Measurements from ENCODE around the gene MISFA. TPM values are rescaled to one million over a fixed set of nuclear protein-coding genes. Genes with fewer than 3 reads are reported as not detected.

Gene MISFA
- total RNA-seq, 1 donor from 2014 or later, result 2.9 TPM

DNA sequence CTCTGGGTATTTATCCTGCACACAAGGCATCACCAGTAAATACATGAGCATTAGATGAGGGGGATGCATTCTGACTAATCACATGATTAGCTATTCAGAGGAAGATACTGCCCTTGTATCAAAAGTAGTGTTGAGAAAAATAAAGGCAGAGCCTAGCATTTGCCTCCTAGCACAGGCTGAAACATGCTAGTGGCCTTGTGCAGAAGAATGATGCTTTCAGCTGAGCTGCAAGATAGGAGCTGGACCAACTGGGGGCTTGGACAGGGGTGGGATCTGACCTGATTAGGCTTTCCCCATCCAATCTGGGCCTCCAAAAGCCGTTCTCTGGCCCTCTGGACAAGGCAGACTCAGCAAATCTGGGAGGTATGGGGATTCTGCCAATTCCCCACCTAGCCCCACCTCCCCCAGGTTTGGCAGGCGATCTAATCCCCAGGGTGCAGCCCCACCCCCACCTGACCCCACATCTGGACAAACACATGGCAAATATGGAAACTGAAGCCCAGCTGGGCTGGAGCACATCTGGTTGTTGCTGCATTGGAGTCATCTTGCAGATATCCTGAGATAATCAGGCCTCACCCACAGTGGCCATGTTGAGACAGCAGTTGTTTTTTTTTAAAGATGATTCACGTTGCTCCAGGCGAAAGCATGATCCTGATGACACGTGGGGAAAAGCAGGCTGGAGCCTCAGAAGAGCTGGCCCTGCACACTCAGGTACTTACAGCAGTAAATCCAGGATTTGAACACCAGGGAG is 4.4 kb upstream of the MISFA start:
- Mint-ChIP-seq H3K27ac (ENCODE audit: unreplicated experiment) (no peak overlapping the region), H3K27me3 (ENCODE audit: low read depth, unreplicated experiment) (no peaks in the 10 kb centered on the region), H3K4me3 (ENCODE audit: unreplicated experiment) (no peak overlapping the region), H3K36me3 (ENCODE audit: low read depth, unreplicated experiment) (peaks cover 5% of the 10 kb centered on the region), H3K4me1 (ENCODE audit: low read depth, unreplicated experiment) (peaks cover 7% of the 10 kb centered on the region), H3K9me3 (ENCODE audit: unreplicated experiment) (no peaks in the 10 kb centered on the region)
- H3K79me2 ChIP-seq (ENCODE audit: insufficient read depth, low read length), result peaks cover 46% of the 10 kb centered on the region
- no peaks in the 10 kb centered on the region for H4K20me1 ChIP-seq (ENCODE audit: insufficient read depth, low read length)
- H3K27ac ChIP-seq (ENCODE audit: low read depth, low read length), result no peak overlapping the region
- H3K4me1 ChIP-seq (ENCODE audit: insufficient read depth, low read length), result peaks cover under 1% of the 10 kb centered on the region
- H3K27me3 ChIP-seq (ENCODE audit: insufficient read depth, low read length), result no peaks in the 10 kb centered on the region
- no peak for DNase-seq (ENCODE audit: low read depth)
- H3K36me3 ChIP-seq (ENCODE audit: insufficient read depth, low read length), result no peaks in the 10 kb centered on the region
- no peak overlapping the region for H3K9ac ChIP-seq (ENCODE audit: low read length)
- H3K9me3 ChIP-seq (ENCODE audit: insufficient read depth, low read depth, low read length), result no peaks in the 10 kb centered on the region
- TF ChIP-seq, protein P1, sequence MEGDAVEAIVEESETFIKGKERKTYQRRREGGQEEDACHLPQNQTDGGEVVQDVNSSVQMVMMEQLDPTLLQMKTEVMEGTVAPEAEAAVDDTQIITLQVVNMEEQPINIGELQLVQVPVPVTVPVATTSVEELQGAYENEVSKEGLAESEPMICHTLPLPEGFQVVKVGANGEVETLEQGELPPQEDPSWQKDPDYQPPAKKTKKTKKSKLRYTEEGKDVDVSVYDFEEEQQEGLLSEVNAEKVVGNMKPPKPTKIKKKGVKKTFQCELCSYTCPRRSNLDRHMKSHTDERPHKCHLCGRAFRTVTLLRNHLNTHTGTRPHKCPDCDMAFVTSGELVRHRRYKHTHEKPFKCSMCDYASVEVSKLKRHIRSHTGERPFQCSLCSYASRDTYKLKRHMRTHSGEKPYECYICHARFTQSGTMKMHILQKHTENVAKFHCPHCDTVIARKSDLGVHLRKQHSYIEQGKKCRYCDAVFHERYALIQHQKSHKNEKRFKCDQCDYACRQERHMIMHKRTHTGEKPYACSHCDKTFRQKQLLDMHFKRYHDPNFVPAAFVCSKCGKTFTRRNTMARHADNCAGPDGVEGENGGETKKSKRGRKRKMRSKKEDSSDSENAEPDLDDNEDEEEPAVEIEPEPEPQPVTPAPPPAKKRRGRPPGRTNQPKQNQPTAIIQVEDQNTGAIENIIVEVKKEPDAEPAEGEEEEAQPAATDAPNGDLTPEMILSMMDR (IDR thresholded peaks at IDR 0.05; ENCODE audit: insufficient read depth, low read depth, low read length), result no peak
- no peak for TF ChIP-seq EZH2 (IDR thresholded peaks at IDR 0.05; ENCODE audit: insufficient read depth, low read length)
- H3K4me3 ChIP-seq (ENCODE audit: insufficient read depth, low read depth, low read length), result no peak overlapping the region
- H3K4me2 ChIP-seq (ENCODE audit: low read length), result no peak overlapping the region
- no peak for FAIRE-seq
- H2AFZ ChIP-seq (ENCODE audit: low read depth, low read length), result no peak overlapping the region

DNA sequence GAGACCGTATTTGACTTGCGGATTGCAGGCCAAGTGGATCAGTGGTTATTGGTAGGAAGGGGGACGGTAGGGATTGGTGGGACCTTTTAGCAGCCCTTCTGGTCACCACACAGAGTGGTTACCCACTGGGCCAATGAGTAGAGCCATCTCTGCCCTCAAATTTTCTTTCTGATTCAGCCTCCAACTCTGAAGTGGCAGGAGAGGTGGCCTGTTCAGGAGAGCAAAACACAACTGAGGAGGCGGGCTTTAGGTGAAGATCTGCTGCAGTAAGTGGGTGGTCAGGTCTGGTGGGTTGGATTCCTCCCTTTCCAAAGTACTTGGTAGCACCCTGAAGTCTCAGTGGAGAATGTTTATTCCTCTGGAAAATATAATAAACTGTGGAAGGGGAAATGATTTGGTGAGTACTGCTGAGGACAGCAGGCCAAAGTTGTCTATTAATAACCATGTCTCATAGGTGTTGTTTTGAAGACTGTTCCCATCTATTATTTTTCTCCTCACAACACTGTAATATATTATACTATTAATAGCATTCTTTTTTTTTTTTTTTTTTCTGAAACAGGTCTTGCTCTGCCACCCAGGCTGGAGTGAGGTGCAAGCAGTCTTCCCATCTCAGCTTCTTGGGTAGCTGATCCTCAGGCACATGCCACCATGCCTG is 1.5 kb downstream of the MISFA start:
- no peaks in the 10 kb centered on the region for H3K9me3 ChIP-seq (ENCODE audit: insufficient read depth, low read depth, low read length)
- no peak overlapping the region for H3K4me3 ChIP-seq (ENCODE audit: insufficient read depth, low read depth, low read length)
- DNase-seq (ENCODE audit: low read depth) (no peak), FAIRE-seq (no peak)
- peaks cover 10% of the 10 kb centered on the region for H3K36me3 Mint-ChIP-seq (ENCODE audit: low read depth, unreplicated experiment)
- H3K9me3 Mint-ChIP-seq (ENCODE audit: unreplicated experiment), result no peaks in the 10 kb centered on the region
- H4K20me1 ChIP-seq (ENCODE audit: insufficient read depth, low read length), result peaks cover 3% of the 10 kb centered on the region
- H3K27me3 Mint-ChIP-seq (ENCODE audit: low read depth, unreplicated experiment), result no peaks in the 10 kb centered on the region
- H3K4me3 Mint-ChIP-seq (ENCODE audit: unreplicated experiment), result no peak overlapping the region
- no peaks in the 10 kb centered on the region for H3K36me3 ChIP-seq (ENCODE audit: insufficient read depth, low read length)
- no peak overlapping the region for H3K4me2 ChIP-seq (ENCODE audit: low read length)
- TF ChIP-seq EZH2 (IDR thresholded peaks at IDR 0.05; ENCODE audit: insufficient read depth, low read length), result no peak
- TF ChIP-seq, protein P1 (IDR thresholded peaks at IDR 0.05; ENCODE audit: insufficient read depth, low read depth, low read length), result no peak
- H3K9ac ChIP-seq (ENCODE audit: low read length), result no peak overlapping the region
- no peaks in the 10 kb centered on the region for H3K4me1 ChIP-seq (ENCODE audit: insufficient read depth, low read length)
- no peaks in the 10 kb centered on the region for H3K27me3 ChIP-seq (ENCODE audit: insufficient read depth, low read length)
- H3K27ac ChIP-seq (ENCODE audit: low read depth, low read length), result no peak overlapping the region
- H3K4me1 Mint-ChIP-seq (ENCODE audit: low read depth, unreplicated experiment), result peaks cover 3% of the 10 kb centered on the region
- peaks cover 5% of the 10 kb centered on the region for H3K79me2 ChIP-seq (ENCODE audit: insufficient read depth, low read length)
- H3K27ac Mint-ChIP-seq (ENCODE audit: unreplicated experiment), result no peak overlapping the region
- no peak overlapping the region for H2AFZ ChIP-seq (ENCODE audit: low read depth, low read length)

GRCh38 chr11:18608376-18608775 is 8.8 kb downstream of the MISFA start:
- no peak overlapping the region for H3K9ac ChIP-seq (ENCODE audit: low read length)
- Mint-ChIP-seq H3K27ac (ENCODE audit: unreplicated experiment) (no peak overlapping the region), H3K9me3 (ENCODE audit: unreplicated experiment) (no peaks in the 10 kb centered on the region), H3K27me3 (ENCODE audit: low read depth, unreplicated experiment) (no peaks in the 10 kb centered on the region), H3K36me3 (ENCODE audit: low read depth, unreplicated experiment) (peaks cover 5% of the 10 kb centered on the region), H3K4me3 (ENCODE audit: unreplicated experiment) (no peak overlapping the region), H3K4me1 (ENCODE audit: low read depth, unreplicated experiment) (peaks cover 3% of the 10 kb centered on the region)
- no peak overlapping the region for H2AFZ ChIP-seq (ENCODE audit: low read depth, low read length)
- H3K27me3 ChIP-seq (ENCODE audit: insufficient read depth, low read length), result no peaks in the 10 kb centered on the region
- no peak overlapping the region for H3K4me2 ChIP-seq (ENCODE audit: low read length)
- DNase-seq (ENCODE audit: low read depth), result no peak
- H3K4me3 ChIP-seq (ENCODE audit: insufficient read depth, low read depth, low read length), result no peak overlapping the region
- no peaks in the 10 kb centered on the region for H3K4me1 ChIP-seq (ENCODE audit: insufficient read depth, low read length)
- FAIRE-seq, result no peak
- H3K36me3 ChIP-seq (ENCODE audit: insufficient read depth, low read length), result peaks cover 39% of the 10 kb centered on the region
- peaks cover 5% of the 10 kb centered on the region for H3K79me2 ChIP-seq (ENCODE audit: insufficient read depth, low read length)
- H4K20me1 ChIP-seq (ENCODE audit: insufficient read depth, low read length), result peaks cover 4% of the 10 kb centered on the region
- H3K9me3 ChIP-seq (ENCODE audit: insufficient read depth, low read depth, low read length), result no peaks in the 10 kb centered on the region
- no peak overlapping the region for H3K27ac ChIP-seq (ENCODE audit: low read depth, low read length)
- no peak for TF ChIP-seq EZH2 (IDR thresholded peaks at IDR 0.05; ENCODE audit: insufficient read depth, low read length)
- TF ChIP-seq, protein P1 (IDR thresholded peaks at IDR 0.05; ENCODE audit: insufficient read depth, low read depth, low read length), result no peak
